HEK293 (cell line): ENCODE measurements around the gene AGAP1.

Experiments used
- CTCF ChIA-PET: fragments of 350-600 bp; formaldehyde crosslinking; extraction: SDS; loops from one replicate; lab custom pipeline; 2021; ENCODE audit warnings: antibody characterized with exemption; lab: Yijun Ruan, JAX
- POLR2A ChIA-PET: fragments of 300-600 bp; formaldehyde crosslinking; extraction: SDS; loops from one replicate; lab custom pipeline; 2020; ENCODE audit warnings: antibody characterized with exemption, inconsistent platforms; lab: Yijun Ruan, JAX
- H3K27ac ChIP-seq: fragments of 200-500 bp; sonication (Bioruptor generic); 2 replicates; pipeline ENCODE4 v1.5.1; 2014; ENCODE audit warnings: low read depth, low read length, control low read depth, inconsistent platforms; ENCODE audit errors: extremely low read depth
- H3K36me3 ChIP-seq, 2 experiments: fragments of 200-500 bp in 1 of 2; sonication (Bioruptor generic) in 1 of 2; 1 replicate in 1 of 2; 2 replicates in 1 of 2; pipeline ENCODE4 v1.5.1; 2014 to 2017; ENCODE audit warnings: inconsistent platforms in 2 of 2, low read length in 2 of 2; ENCODE audit not compliant: control insufficient read depth in 2 of 2, insufficient read depth in 1 of 2
- H3K4me1 ChIP-seq: fragments of 200-500 bp; sonication (Bioruptor generic); 2 replicates; pipeline ENCODE4 v1.5.1; 2014; ENCODE audit warnings: mild to moderate bottlenecking, low read length, inconsistent platforms; ENCODE audit not compliant: control insufficient read depth, insufficient read depth
- H3K4me3 ChIP-seq: 2 replicates; pipeline ENCODE4 v1.5.1; 2011; ENCODE audit warnings: low read depth, mild to moderate bottlenecking, control low read depth, low read length, moderate library complexity
- H3K9me3 ChIP-seq: fragments of 200-500 bp; sonication (Bioruptor generic); 2 replicates; pipeline ENCODE4 v1.5.1; 2014; ENCODE audit warnings: low read depth, low read length, inconsistent platforms; ENCODE audit not compliant: control insufficient read depth, insufficient read depth
- GLI2 ChIP-seq: fragments of 450-650 bp; formaldehyde crosslinking; IDR thresholded peaks from 2 replicates; pipeline ENCODE4; 2017; ENCODE audit warnings: missing biosample characterization, missing genetic modification characterization, low read depth, borderline replicate concordance
- GLIS1 ChIP-seq: fragments of 450-650 bp; formaldehyde crosslinking; IDR thresholded peaks from 2 replicates; pipeline ENCODE4 v1.5.1; 2016; ENCODE audit warnings: missing biosample characterization, missing genetic modification characterization
- ZBTB20 ChIP-seq: fragments of 450-650 bp; formaldehyde crosslinking; IDR thresholded peaks from 2 replicates; pipeline ENCODE4 v1.5.1; 2016; ENCODE audit warnings: missing biosample characterization, missing genetic modification characterization
- ZFHX2 ChIP-seq: fragments of 450-650 bp; formaldehyde crosslinking; conservative IDR thresholded peaks from 2 replicates; pipeline ENCODE4 v1.5.1; 2016; ENCODE audit warnings: missing biosample characterization, missing genetic modification characterization
- ZNF529 ChIP-seq: fragments of 450-650 bp; formaldehyde crosslinking; IDR thresholded peaks from 2 replicates; pipeline ENCODE4 v1.5.1; 2017; ENCODE audit warnings: missing genetic modification characterization, missing biosample characterization; ENCODE audit not compliant: insufficient replicate concordance
- TF ChIP-seq, protein P1 (sequence below): fragments of 450-650 bp; formaldehyde crosslinking; IDR thresholded peaks from 2 replicates; pipeline ENCODE4 v1.5.1; 2016; ENCODE audit warnings: missing biosample characterization, missing genetic modification characterization
- TF ChIP-seq, protein P2 (sequence below): fragments of 450-650 bp; formaldehyde crosslinking; IDR thresholded peaks from 2 replicates; pipeline ENCODE4 v1.5.1; 2016; ENCODE audit warnings: missing biosample characterization, missing genetic modification characterization, borderline replicate concordance
- TF ChIP-seq, protein P3 (sequence below): fragments of 450-650 bp; formaldehyde crosslinking; IDR thresholded peaks from 2 replicates; pipeline ENCODE4 v1.5.1; 2016; ENCODE audit warnings: missing biosample characterization, missing genetic modification characterization
- TF ChIP-seq, protein P4 (sequence below): fragments of 450-650 bp; formaldehyde crosslinking; IDR thresholded peaks from 2 replicates; pipeline ENCODE4 v1.5.1; 2016; ENCODE audit warnings: missing biosample characterization, missing genetic modification characterization
- TF ChIP-seq, protein P5 (sequence below): fragments of 450-650 bp; formaldehyde crosslinking; IDR thresholded peaks from 2 replicates; pipeline ENCODE4 v1.5.1; 2016; ENCODE audit warnings: missing biosample characterization, missing genetic modification characterization, low read depth
- TF ChIP-seq, protein P6 (sequence below): fragments of 450-650 bp; formaldehyde crosslinking; IDR thresholded peaks from 2 replicates; pipeline ENCODE4 v1.5.1; 2017; ENCODE audit warnings: missing biosample characterization, mild to moderate bottlenecking, missing genetic modification characterization, moderate library complexity

The AGAP1 gene

DNA sequence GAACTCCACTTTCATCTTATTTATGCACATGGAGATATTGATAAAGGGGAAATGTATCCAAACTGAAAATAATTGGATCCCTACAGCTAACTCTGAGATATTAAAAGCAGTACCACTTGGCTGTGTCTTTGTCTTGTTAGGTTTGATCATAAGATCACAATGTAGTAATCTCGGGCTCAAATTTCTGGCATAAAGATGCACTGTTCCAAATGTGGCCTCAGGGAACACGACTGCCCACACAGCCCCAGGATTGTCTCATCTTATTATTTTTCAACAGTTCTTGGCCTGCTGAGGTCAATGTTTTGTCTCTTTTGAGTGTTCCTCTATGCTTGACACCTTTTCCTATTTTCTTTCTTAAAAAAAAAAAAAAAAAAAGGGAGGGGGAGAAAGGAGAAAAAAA lies 560.3 kb downstream of the AGAP1 start:
- ChIA-PET POLR2A (no interaction called here), CTCF (no interaction called here)
- Histone ChIP-seq H3K27ac (no peak overlapping the region), H3K9me3 (peaks cover 6% of the 10 kb centered on the region; the same call in 1 of the 2 replicates), H3K4me1 (no peaks in the 10 kb centered on the region), H3K36me3 (peaks cover 0 to 10% of the 10 kb centered on the region in 2 experiments; a peak in 1 of 3 replicates), H3K4me3 (no peak overlapping the region)
- TF ChIP-seq ZNF529 (tag by site-specific recombination), result no peak
- TF ChIP-seq, protein P1, sequence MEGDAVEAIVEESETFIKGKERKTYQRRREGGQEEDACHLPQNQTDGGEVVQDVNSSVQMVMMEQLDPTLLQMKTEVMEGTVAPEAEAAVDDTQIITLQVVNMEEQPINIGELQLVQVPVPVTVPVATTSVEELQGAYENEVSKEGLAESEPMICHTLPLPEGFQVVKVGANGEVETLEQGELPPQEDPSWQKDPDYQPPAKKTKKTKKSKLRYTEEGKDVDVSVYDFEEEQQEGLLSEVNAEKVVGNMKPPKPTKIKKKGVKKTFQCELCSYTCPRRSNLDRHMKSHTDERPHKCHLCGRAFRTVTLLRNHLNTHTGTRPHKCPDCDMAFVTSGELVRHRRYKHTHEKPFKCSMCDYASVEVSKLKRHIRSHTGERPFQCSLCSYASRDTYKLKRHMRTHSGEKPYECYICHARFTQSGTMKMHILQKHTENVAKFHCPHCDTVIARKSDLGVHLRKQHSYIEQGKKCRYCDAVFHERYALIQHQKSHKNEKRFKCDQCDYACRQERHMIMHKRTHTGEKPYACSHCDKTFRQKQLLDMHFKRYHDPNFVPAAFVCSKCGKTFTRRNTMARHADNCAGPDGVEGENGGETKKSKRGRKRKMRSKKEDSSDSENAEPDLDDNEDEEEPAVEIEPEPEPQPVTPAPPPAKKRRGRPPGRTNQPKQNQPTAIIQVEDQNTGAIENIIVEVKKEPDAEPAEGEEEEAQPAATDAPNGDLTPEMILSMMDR, result no peak
- TF ChIP-seq, protein P2, sequence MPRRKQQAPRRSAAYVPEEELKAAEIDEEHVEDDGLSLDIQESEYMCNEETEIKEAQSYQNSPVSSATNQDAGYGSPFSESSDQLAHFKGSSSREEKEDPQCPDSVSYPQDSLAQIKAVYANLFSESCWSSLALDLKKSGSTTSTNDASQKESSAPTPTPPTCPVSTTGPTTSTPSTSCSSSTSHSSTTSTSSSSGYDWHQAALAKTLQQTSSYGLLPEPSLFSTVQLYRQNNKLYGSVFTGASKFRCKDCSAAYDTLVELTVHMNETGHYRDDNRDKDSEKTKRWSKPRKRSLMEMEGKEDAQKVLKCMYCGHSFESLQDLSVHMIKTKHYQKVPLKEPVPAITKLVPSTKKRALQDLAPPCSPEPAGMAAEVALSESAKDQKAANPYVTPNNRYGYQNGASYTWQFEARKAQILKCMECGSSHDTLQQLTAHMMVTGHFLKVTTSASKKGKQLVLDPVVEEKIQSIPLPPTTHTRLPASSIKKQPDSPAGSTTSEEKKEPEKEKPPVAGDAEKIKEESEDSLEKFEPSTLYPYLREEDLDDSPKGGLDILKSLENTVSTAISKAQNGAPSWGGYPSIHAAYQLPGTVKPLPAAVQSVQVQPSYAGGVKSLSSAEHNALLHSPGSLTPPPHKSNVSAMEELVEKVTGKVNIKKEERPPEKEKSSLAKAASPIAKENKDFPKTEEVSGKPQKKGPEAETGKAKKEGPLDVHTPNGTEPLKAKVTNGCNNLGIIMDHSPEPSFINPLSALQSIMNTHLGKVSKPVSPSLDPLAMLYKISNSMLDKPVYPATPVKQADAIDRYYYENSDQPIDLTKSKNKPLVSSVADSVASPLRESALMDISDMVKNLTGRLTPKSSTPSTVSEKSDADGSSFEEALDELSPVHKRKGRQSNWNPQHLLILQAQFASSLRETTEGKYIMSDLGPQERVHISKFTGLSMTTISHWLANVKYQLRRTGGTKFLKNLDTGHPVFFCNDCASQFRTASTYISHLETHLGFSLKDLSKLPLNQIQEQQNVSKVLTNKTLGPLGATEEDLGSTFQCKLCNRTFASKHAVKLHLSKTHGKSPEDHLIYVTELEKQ, result no peak
- TF ChIP-seq ZFHX2 (tag by site-specific recombination), result no peak
- TF ChIP-seq, protein P3, sequence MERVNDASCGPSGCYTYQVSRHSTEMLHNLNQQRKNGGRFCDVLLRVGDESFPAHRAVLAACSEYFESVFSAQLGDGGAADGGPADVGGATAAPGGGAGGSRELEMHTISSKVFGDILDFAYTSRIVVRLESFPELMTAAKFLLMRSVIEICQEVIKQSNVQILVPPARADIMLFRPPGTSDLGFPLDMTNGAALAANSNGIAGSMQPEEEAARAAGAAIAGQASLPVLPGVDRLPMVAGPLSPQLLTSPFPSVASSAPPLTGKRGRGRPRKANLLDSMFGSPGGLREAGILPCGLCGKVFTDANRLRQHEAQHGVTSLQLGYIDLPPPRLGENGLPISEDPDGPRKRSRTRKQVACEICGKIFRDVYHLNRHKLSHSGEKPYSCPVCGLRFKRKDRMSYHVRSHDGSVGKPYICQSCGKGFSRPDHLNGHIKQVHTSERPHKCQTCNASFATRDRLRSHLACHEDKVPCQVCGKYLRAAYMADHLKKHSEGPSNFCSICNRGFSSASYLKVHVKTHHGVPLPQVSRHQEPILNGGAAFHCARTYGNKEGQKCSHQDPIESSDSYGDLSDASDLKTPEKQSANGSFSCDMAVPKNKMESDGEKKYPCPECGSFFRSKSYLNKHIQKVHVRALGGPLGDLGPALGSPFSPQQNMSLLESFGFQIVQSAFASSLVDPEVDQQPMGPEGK (tag by site-specific recombination), result no peak
- TF ChIP-seq, protein P4, sequence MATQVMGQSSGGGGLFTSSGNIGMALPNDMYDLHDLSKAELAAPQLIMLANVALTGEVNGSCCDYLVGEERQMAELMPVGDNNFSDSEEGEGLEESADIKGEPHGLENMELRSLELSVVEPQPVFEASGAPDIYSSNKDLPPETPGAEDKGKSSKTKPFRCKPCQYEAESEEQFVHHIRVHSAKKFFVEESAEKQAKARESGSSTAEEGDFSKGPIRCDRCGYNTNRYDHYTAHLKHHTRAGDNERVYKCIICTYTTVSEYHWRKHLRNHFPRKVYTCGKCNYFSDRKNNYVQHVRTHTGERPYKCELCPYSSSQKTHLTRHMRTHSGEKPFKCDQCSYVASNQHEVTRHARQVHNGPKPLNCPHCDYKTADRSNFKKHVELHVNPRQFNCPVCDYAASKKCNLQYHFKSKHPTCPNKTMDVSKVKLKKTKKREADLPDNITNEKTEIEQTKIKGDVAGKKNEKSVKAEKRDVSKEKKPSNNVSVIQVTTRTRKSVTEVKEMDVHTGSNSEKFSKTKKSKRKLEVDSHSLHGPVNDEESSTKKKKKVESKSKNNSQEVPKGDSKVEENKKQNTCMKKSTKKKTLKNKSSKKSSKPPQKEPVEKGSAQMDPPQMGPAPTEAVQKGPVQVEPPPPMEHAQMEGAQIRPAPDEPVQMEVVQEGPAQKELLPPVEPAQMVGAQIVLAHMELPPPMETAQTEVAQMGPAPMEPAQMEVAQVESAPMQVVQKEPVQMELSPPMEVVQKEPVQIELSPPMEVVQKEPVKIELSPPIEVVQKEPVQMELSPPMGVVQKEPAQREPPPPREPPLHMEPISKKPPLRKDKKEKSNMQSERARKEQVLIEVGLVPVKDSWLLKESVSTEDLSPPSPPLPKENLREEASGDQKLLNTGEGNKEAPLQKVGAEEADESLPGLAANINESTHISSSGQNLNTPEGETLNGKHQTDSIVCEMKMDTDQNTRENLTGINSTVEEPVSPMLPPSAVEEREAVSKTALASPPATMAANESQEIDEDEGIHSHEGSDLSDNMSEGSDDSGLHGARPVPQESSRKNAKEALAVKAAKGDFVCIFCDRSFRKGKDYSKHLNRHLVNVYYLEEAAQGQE (tag by site-specific recombination), result no peak
- no peak for TF ChIP-seq GLIS1 (tag by site-specific recombination)
- TF ChIP-seq, protein P5, sequence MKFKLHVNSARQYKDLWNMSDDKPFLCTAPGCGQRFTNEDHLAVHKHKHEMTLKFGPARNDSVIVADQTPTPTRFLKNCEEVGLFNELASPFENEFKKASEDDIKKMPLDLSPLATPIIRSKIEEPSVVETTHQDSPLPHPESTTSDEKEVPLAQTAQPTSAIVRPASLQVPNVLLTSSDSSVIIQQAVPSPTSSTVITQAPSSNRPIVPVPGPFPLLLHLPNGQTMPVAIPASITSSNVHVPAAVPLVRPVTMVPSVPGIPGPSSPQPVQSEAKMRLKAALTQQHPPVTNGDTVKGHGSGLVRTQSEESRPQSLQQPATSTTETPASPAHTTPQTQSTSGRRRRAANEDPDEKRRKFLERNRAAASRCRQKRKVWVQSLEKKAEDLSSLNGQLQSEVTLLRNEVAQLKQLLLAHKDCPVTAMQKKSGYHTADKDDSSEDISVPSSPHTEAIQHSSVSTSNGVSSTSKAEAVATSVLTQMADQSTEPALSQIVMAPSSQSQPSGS (tag by site-specific recombination), result no peak
- no peak for TF ChIP-seq ZBTB20 (tag by site-specific recombination)
- TF ChIP-seq GLI2 (tag by site-specific recombination), result no peak
- TF ChIP-seq, protein P6, sequence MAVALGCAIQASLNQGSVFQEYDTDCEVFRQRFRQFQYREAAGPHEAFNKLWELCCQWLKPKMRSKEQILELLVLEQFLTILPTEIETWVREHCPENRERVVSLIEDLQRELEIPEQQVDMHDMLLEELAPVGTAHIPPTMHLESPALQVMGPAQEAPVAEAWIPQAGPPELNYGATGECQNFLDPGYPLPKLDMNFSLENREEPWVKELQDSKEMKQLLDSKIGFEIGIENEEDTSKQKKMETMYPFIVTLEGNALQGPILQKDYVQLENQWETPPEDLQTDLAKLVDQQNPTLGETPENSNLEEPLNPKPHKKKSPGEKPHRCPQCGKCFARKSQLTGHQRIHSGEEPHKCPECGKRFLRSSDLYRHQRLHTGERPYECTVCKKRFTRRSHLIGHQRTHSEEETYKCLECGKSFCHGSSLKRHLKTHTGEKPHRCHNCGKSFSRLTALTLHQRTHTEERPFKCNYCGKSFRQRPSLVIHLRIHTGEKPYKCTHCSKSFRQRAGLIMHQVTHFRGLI (tag by site-specific recombination), result no peak
